ENCODE data around the gene RET. TPM values are rescaled to one million over a fixed set of nuclear protein-coding genes. Genes with fewer than 3 reads are reported as not detected.

The RET gene
- total RNA-seq, 4 donors from 2014 or later, result 0.79 to 1.3 (median 0.96) TPM

DNA sequence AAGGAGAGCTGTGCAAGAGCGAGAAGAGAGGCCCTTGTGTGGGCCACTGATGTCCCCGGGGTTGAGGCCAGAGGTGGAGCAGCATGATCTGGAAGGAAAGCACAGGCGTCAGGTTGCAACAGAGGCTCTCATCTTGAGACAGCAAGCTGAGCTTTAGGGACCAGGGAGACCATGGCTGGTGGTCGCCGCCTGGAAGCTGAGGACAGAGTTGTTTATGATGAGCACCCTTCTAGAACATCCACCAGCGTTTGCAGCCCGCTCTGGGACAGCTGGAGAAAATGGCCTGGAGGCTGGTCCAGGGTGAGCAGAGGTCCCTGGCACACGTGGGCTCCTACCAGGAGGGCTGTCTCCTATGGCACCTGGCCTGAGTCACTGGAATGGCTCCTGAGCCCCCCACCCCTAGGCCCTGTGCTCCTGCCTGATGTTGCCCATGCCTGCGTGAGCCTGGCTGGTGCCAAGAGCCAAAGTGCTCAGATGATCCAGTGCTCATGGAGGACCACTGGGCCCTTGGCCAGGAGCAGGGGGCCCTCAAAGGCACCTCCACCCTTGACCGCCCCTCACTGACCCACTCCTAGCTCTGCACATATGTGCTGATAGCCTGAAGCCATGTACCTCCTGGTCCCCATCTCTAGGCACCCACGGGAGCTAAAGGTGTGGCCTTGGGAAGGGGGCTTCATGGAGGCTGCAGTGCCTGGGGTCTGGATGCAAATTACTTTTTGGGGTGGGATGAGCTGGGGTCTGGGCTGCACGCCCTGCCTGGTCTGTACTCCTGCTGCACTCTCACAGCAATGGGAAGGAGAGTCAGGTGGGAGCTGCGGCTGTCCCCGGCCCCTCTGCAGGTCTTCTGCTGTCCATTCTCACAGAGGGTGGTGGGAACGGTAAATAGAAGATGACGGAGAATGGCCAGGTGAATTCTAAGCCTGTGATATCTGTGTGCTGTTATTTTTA is 40.1 kb upstream of the RET start:
- DNase-seq (ENCODE audit: low spot score) (no peak), ATAC-seq (ENCODE audit: low FRiP score) (no peak)
- TF ChIP-seq, protein P1, sequence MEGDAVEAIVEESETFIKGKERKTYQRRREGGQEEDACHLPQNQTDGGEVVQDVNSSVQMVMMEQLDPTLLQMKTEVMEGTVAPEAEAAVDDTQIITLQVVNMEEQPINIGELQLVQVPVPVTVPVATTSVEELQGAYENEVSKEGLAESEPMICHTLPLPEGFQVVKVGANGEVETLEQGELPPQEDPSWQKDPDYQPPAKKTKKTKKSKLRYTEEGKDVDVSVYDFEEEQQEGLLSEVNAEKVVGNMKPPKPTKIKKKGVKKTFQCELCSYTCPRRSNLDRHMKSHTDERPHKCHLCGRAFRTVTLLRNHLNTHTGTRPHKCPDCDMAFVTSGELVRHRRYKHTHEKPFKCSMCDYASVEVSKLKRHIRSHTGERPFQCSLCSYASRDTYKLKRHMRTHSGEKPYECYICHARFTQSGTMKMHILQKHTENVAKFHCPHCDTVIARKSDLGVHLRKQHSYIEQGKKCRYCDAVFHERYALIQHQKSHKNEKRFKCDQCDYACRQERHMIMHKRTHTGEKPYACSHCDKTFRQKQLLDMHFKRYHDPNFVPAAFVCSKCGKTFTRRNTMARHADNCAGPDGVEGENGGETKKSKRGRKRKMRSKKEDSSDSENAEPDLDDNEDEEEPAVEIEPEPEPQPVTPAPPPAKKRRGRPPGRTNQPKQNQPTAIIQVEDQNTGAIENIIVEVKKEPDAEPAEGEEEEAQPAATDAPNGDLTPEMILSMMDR (IDR thresholded peaks at IDR 0.05), result no peak

DNA sequence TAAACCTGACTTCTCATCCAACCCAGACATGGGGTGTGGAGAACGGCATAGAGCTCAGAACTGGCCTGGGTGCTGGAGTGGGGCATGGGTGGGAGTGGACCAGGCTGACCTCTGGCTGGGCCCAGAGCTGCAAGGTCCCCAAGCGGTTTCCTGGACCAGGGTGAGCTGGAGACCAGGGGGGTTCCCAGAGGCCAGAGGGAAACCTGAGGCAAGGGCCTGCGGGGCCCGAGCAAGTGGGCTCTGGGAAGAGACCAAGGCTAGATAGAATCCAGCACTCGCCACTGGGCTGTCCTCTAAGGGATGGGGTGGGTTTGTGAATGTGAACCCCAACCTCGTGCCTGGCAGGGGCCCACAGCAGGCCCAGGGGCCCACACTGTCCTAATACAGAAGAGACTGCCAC is 39.4 kb upstream of the RET start:
- DNase-seq (ENCODE audit: low spot score) (no peak), ATAC-seq (ENCODE audit: low FRiP score) (no peak)

DNA sequence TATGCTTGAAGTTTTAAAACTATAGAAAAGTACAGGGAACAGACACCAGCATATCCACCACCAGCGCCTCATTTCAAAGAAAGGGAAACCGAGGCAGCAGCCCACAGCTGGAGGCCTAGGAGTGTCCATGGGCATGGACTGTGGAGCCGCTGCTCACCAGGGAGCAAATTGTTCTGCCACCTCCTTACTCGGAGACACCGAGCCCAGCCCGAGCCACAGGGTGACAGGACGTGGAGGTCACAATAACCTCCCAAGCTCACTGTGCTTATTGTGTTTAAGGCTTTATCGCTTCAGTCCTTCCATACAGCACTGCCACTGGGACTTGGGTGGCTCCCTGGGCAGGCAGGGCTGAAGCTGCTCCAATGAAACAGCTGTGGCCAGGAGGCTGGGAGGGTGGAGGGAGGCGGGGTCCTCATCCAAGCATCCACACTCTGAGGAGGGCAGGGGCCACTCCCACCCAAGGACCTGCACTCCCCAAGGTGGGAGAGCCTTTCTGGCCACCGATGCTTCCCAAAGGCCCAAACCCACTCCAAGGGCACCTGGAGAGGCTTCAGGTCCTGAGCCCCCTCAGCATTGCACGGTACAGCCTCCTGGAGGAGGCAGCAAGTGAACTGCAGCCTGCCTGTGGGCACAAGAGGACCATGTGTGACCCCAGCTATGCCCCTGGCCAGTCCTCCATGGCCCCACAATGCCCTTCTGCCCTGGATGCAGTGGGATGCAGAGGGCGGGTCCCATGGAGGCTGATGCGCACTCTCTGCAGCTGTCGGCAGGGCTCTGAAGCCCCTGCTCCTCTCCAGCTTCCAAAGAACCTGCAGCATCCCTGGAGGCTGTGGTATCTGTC is 38.7 kb upstream of the RET start:
- TF ChIP-seq, protein P1 (IDR thresholded peaks at IDR 0.05), result no peak
- ATAC-seq (ENCODE audit: low FRiP score), result no peak
- DNase-seq (ENCODE audit: low spot score), result no peak

More for the DNA sequence above, 39.4 kb upstream of the RET start:
- TF ChIP-seq, protein P1 (IDR thresholded peaks at IDR 0.05), result no peak

DNA sequence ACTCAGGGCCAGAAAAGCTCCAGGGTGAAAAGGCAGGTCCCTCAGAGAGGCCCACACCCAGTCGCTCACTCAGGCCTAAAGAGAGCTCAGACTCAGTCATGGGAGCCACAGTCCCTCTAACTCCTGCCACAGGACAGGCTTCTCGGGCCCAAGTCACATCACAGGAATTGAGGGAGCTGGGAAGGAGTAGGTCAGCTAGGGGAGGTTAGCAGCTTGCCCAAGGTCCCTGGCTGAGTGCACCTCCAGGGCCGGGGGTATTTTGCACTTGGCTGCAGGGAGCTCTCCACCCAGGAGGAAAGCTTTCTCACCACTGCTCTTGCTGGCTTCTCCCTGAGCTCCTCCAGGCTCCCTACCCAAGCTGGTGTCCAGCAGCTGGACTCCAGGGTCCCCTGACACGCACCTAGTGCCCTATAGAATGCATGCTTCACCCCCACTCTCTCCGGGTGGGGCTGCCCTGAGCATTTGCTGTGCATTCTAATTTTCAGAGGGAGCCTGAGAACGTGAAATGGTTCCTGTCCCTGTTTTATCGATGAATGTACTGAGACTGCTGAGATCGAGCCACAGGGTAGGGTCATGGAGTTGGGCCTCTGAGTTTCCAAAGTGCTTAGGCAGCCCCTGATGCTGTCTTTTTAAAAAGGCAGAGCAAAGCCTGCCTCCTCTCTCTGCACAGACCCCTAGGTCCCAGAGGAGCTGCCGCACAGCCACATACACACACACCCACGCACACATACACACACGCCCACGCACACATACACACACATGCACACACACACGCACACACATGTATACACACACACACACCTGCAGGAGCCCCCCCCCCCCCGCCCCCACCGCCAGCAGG is 37.9 kb upstream of the RET start:
- TF ChIP-seq, protein P1 (IDR thresholded peaks at IDR 0.05), result no peak
- no peak for ATAC-seq (ENCODE audit: low FRiP score)
- no peak for DNase-seq (ENCODE audit: low spot score)

DNA sequence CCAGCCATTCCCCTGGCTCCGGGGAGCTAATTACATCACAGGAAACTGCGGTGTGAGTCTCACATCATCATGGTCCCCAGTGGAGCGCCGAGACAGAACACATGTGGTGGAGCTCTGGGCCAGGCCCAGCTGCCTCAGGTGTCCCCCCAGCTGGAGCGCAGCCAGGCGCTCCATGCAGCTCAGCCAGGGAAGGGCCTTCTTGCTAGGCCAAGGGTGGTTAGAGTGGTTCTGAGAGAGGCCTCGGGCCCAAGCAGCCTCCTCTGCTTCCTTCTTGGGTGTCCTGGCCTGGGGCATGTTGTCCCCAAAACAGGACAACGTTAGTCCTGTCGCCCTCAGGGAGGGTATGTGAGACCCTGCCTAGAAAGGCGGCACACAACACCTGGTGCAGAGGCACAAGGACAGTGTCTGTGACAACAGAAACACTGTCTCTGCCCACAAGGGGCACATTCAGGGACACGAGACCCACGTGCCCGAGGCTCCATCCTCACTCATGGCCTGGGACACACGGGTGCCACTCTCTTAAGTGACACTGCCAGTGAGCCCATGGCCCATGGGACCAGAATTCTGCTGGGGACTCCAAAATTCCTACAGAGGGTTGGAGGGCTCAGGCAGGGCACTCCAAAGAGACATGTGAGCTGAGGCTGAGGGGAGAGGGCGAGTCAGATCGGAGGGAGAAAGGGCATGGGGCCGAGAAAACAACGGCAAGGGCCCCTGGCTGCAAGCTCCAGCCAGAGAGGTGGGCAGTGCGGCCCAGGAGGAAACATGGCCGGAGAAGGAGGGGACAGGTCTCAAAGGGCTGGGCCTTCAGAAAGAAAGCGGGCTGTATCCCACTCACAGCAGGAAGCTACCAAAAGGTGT is 37.0 kb upstream of the RET start:
- TF ChIP-seq, protein P1 (IDR thresholded peaks at IDR 0.05), result no peak
- ATAC-seq (ENCODE audit: low FRiP score), result no peak
- DNase-seq (ENCODE audit: low spot score), result no peak
